B cell (primary cell): Measurements from ENCODE around the gene RRAS. TPM values are rescaled to one million over a fixed set of nuclear protein-coding genes. Genes with fewer than 3 reads are reported as not detected.

Experiments used
- ATAC-seq: fragments of 200-7000 bp; cut with Tn5 transposase; one replicate; pipeline ENCODE4 v1.10.0; 2021; ENCODE audit warnings: low read depth, mild to moderate bottlenecking, moderate number of reproducible peaks, moderate library complexity
- CTCF ChIA-PET: fragments of 350-600 bp; sonication (Branson Sonifier 250); formaldehyde crosslinking; loops from one replicate; lab custom pipeline; 2021; ENCODE audit warnings: antibody characterized with exemption, inconsistent platforms; lab: Charles Lee
- POLR2A ChIA-PET: fragments of 350-600 bp; sonication (Branson Sonifier 250); formaldehyde crosslinking; loops from one replicate; lab custom pipeline; 2021; ENCODE audit warnings: antibody characterized with exemption; lab: Charles Lee
- DNase-seq: peaks from one replicate; pipeline ENCODE4 v3.0.0; 2013
- H2AFZ ChIP-seq: 2 replicates; pipeline ENCODE4 v1.6.1; 2012; ENCODE audit warnings: mild to moderate bottlenecking, low read depth, low read length; ENCODE audit not compliant: insufficient read depth, poor library complexity, severe bottlenecking
- H3K27ac ChIP-seq, 2 donors: 1 replicate in 1 of 2; 2 replicates in 1 of 2; pipeline ENCODE4 v1.5.1; 2012 to 2013; ENCODE audit warnings: low read length in 2 of 2, mild to moderate bottlenecking in 2 of 2, moderate library complexity in 1 of 2
- H3K27me3 ChIP-seq, 4 experiments: fragments of 200-600 bp in 1 of 4; sonication (generic) in 1 of 4; replicated peaks in 1 of 4; 1 replicate in 2 of 4; 2 replicates in 2 of 4; pipeline versions ENCODE4 v1.6.1 to v1.7.0; 2013 to 2016; ENCODE audit warnings: low read length in 3 of 4, mild to moderate bottlenecking in 2 of 4, mixed read lengths in 1 of 4, moderate library complexity in 1 of 4; ENCODE audit not compliant: insufficient read depth in 4 of 4, control insufficient read depth in 3 of 4; ENCODE audit errors: control extremely low read depth in 1 of 4
- H3K36me3 ChIP-seq, 2 experiments: replicated peaks in 1 of 2; 1 replicate in 1 of 2; 2 replicates in 1 of 2; pipeline versions ENCODE4 v1.6.1 to v1.7.1; 2013; ENCODE audit warnings: low read length in 1 of 2; ENCODE audit not compliant: insufficient read depth in 2 of 2, control insufficient read depth in 1 of 2; ENCODE audit errors: control extremely low read depth in 1 of 2, extremely low read depth in 1 of 2
- H3K4me1 ChIP-seq, 2 donors: fragments of 200-600 bp in 1 of 2; sonication (generic) in 1 of 2; 1 replicate in 1 of 2; 2 replicates in 1 of 2; pipeline versions ENCODE4 v1.5.1 to v1.6.1; 2013 to 2017; ENCODE audit warnings: low read length in 2 of 2; ENCODE audit not compliant: control insufficient read depth in 2 of 2, insufficient read depth in 2 of 2
- H3K4me2 ChIP-seq: replicated peaks from 2 replicates; pipeline ENCODE3; 2012; ENCODE audit warnings: mild to moderate bottlenecking, low read depth, low read length; ENCODE audit not compliant: poor library complexity, severe bottlenecking
- H3K4me3 ChIP-seq, 5 experiments: fragments of 200-600 bp in 1 of 5; sonication (generic) in 1 of 5; 1 replicate in 3 of 5; 2 replicates in 2 of 5; pipeline versions ENCODE4 v1.5.1 to v1.7.0; 2011 to 2016; ENCODE audit warnings: low read length in 4 of 5, mild to moderate bottlenecking in 4 of 5, low read depth in 2 of 5, control low read depth in 1 of 5, moderate library complexity in 1 of 5; ENCODE audit not compliant: insufficient read depth in 1 of 5; ENCODE audit errors: control extremely low read depth in 1 of 5, extremely low read depth in 1 of 5
- H3K79me2 ChIP-seq: fragments of 200-600 bp; sonication (generic); one replicate; pipeline ENCODE4 v1.6.0; 2016; ENCODE audit warnings: low read length; ENCODE audit not compliant: control insufficient read depth, insufficient read depth
- H3K9ac ChIP-seq: fragments of 200-600 bp; sonication (generic); 2 replicates; pipeline ENCODE4 v1.6.1; 2017; ENCODE audit warnings: mild to moderate bottlenecking, low read length, moderate library complexity
- H3K9me3 ChIP-seq, 3 donors: one replicate each; pipeline versions ENCODE4 v1.6.1 to v1.7.1; 2013; ENCODE audit warnings: low read length in 2 of 3; ENCODE audit not compliant: control insufficient read depth in 2 of 3, insufficient read depth in 1 of 3; ENCODE audit errors: control extremely low read depth in 1 of 3
- H4K20me1 ChIP-seq: 2 replicates; pipeline ENCODE4 v1.6.0; 2012; ENCODE audit warnings: mild to moderate bottlenecking, low read length; ENCODE audit not compliant: insufficient read depth, control insufficient read depth, poor library complexity, severe bottlenecking
- H3K27ac Mint-ChIP-seq: one replicate; pipeline ENCODE4 v1.8.0; 2021; ENCODE audit warnings: mixed read lengths
- H3K27me3 Mint-ChIP-seq: one replicate; pipeline ENCODE4 v1.8.0; 2021; ENCODE audit warnings: mixed read lengths
- H3K4me1 Mint-ChIP-seq: one replicate; pipeline ENCODE4 v1.8.0; 2021; ENCODE audit warnings: mixed read lengths
- H3K4me3 Mint-ChIP-seq: one replicate; pipeline ENCODE4 v1.8.0; 2021; ENCODE audit warnings: mixed read lengths
- H3K9me3 Mint-ChIP-seq: one replicate; pipeline ENCODE4 v1.8.0; 2022; ENCODE audit warnings: mixed read lengths; ENCODE audit not compliant: insufficient read depth
- EZH2 ChIP-seq: IDR thresholded peaks from 2 replicates; pipeline ENCODE4 v1.6.1; 2012; ENCODE audit warnings: borderline replicate concordance, low read depth, mild to moderate bottlenecking, moderate library complexity, low read length; ENCODE audit not compliant: insufficient read depth, poor library complexity, severe bottlenecking
- WGBS: methylation state at CpG from one replicate; pipeline ENCODE4 v1.1.5; 2013; ENCODE audit warnings: missing lambda C conversion rate; ENCODE audit not compliant: insufficient coverage; 5-methylcytosine and 5-hydroxymethylcytosine counted together
- intact Hi-C: fragments of 100-400 bp; cut with micrococcal nuclease; formaldehyde crosslinking; loops from one replicate; pipeline ENCODE4 v1.10.0; 2022
- polyA plus RNA-seq: library from polyadenylated mRNA; depleted of rRNA; stranded (reverse); fragments of >200 nt; gene quantifications from 2 replicates; pipeline ENCODE4 v1.2.3, GENCODE V29; 2012
- total RNA-seq, 2 donors: library from RNA; stranded (reverse); fragments of 120-200 nt in 1 of 2; gene quantifications; 1 replicate in 1 of 2; 2 replicates in 1 of 2; pipeline versions ENCODE4 v1.2.3 to v1.2.4, GENCODE V29; 2013 to 2022
- TF ChIP-seq, protein P1 (sequence below): fragments of 200-600 bp; IDR thresholded peaks from one replicate; pipeline ENCODE4 v1.8.0; 2022; ENCODE audit warnings: antibody characterized with exemption, mild to moderate bottlenecking

Gene RRAS
- total and polyA plus RNA-seq, 2 donors (not counting 1 experiment from before 2014, with no cell fraction given) = 5.6 to 21.0 TPM

GRCh38 chr19:49639401-49640112, 386 bp downstream of the RRAS start:
- no peaks in the 10 kb centered on the region for H3K9me3 Mint-ChIP-seq
- Histone ChIP-seq H4K20me1 (peaks cover 7% of the 10 kb centered on the region), H3K4me3 (peak overlapping the region in 4 of 5 experiments; percentile 52 to 74 (median 68)), H3K9ac (peak overlapping the region; percentile 72), H3K4me2 (peak overlapping the region; percentile 95), H3K9me3 (no peaks in the 10 kb centered on the region), H2AFZ (peak overlapping the region; percentile 73), H3K79me2 (peaks cover 37% of the 10 kb centered on the region), H3K27ac (peak overlapping the region in 1 of 2 donors; percentile 96), H3K27me3 (no peaks in the 10 kb centered on the region), H3K36me3 (no peaks in the 10 kb centered on the region), H3K4me1 (peaks cover 37 to 54% of the 10 kb centered on the region in 2 donors)
- POLR2A ChIA-PET = interaction anchor here (0.6 to 3.4 kb wide), 14 partner anchors 13 to 236 kb away, joined by 3 to 53 read pairs (median 5); partner anchors contain the start of genes ALDH16A1, BCL2L12, IRF3 and NOSIP
- intact Hi-C loops = loop anchor here (1.0 to 2.0 kb wide), 8 partner anchors 26 to 1275 kb away; partner anchors contain the start of genes BCL2L12, IRF3, NOSIP and PNKP
- H3K4me3 Mint-ChIP-seq = peak overlapping the region; percentile 95
- no peak for DNase-seq
- CTCF ChIA-PET = interaction anchor here (0.6 to 2.3 kb wide), 11 partner anchors 25 to 249 kb away, joined by 3 to 10 read pairs (median 4); partner anchors contain the start of genes BCL2L12, IRF3, PRMT1 and RPS11
- no peaks in the 10 kb centered on the region for H3K27me3 Mint-ChIP-seq
- no peak for TF ChIP-seq EZH2
- TF ChIP-seq, protein P1, sequence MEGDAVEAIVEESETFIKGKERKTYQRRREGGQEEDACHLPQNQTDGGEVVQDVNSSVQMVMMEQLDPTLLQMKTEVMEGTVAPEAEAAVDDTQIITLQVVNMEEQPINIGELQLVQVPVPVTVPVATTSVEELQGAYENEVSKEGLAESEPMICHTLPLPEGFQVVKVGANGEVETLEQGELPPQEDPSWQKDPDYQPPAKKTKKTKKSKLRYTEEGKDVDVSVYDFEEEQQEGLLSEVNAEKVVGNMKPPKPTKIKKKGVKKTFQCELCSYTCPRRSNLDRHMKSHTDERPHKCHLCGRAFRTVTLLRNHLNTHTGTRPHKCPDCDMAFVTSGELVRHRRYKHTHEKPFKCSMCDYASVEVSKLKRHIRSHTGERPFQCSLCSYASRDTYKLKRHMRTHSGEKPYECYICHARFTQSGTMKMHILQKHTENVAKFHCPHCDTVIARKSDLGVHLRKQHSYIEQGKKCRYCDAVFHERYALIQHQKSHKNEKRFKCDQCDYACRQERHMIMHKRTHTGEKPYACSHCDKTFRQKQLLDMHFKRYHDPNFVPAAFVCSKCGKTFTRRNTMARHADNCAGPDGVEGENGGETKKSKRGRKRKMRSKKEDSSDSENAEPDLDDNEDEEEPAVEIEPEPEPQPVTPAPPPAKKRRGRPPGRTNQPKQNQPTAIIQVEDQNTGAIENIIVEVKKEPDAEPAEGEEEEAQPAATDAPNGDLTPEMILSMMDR = no peak
- ATAC-seq = no peak
- H3K27ac Mint-ChIP-seq = peak overlapping the region; percentile 15
- 4% methylated on average over 30 of the region's 31 CpGs for WGBS
- H3K4me1 Mint-ChIP-seq = peaks cover 50% of the 10 kb centered on the region
